Measurements from ENCODE around the gene GNG14.
"Not testable (repeated sequence)": the region's sequence is repeated elsewhere in the genome, so short reads cannot be mapped to it uniquely, and the experiment has no call there.

GNG14 gene

DNA sequence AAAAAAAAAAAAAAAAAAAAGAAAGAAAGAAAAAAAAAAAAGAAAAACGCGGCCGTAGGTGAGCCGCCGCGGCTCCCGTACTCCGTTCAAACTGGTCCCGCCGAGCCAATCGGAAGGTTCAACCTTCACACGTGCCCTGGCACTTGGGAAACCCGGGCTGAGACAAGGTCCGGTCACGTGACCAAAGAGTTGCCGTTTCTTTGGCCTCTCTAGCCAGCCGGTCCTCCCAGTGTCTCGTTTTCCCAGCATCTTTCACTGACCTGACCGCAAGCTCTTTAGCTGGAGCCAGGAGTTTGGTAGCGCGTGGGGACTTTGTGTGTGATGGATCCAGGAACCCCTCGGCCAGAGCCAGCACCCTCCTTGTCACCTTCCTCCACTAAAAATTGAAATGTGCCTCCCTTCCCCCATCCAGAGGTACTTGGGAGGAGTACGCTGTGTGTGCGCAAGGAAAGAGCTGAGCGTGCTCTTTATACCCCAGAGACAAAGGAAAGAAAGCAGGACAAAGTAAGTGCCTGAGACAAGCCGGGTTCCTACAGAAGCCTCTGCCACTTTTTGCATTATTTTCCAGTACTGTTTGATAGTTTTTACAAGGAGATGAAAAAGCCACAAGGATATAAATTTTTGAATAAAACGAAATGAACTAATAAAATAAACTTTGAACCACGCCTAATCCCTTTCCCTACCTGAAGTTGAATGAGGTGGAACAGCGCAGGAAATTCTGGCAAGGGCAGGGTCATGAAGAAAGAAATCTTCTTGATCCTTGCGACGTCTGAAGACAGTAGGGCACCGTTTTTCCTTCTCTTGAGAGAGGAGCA lies 35.0 kb downstream of the GNG14 start:
- peak overlapping the region; percentile 92 for H3K27ac ChIP-seq
- TF ChIP-seq ZFX (IDR thresholded peaks at IDR 0.05) = no peak
- TF ChIP-seq, protein P1, sequence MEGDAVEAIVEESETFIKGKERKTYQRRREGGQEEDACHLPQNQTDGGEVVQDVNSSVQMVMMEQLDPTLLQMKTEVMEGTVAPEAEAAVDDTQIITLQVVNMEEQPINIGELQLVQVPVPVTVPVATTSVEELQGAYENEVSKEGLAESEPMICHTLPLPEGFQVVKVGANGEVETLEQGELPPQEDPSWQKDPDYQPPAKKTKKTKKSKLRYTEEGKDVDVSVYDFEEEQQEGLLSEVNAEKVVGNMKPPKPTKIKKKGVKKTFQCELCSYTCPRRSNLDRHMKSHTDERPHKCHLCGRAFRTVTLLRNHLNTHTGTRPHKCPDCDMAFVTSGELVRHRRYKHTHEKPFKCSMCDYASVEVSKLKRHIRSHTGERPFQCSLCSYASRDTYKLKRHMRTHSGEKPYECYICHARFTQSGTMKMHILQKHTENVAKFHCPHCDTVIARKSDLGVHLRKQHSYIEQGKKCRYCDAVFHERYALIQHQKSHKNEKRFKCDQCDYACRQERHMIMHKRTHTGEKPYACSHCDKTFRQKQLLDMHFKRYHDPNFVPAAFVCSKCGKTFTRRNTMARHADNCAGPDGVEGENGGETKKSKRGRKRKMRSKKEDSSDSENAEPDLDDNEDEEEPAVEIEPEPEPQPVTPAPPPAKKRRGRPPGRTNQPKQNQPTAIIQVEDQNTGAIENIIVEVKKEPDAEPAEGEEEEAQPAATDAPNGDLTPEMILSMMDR (conservative IDR thresholded peaks at IDR 0.05) = no peak

DNA sequence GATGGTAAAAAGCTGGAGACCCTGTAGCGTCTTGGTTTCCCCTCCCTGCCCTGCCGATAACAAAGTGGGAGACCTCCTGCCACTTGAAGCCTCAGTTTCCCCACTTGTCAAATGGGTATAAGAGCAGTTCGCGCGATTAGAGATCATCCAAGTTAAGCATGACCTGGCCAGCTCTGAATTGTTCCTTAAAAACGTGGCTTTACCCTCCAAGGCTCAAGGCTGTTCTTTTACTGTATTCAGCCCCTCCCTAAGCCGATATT lies 35.5 kb downstream of the GNG14 start:
- TF ChIP-seq ZFX (IDR thresholded peaks at IDR 0.05) = no peak
- TF ChIP-seq, protein P1 (conservative IDR thresholded peaks at IDR 0.05) = no peak
- peak overlapping the region; percentile 92 for H3K27ac ChIP-seq

DNA sequence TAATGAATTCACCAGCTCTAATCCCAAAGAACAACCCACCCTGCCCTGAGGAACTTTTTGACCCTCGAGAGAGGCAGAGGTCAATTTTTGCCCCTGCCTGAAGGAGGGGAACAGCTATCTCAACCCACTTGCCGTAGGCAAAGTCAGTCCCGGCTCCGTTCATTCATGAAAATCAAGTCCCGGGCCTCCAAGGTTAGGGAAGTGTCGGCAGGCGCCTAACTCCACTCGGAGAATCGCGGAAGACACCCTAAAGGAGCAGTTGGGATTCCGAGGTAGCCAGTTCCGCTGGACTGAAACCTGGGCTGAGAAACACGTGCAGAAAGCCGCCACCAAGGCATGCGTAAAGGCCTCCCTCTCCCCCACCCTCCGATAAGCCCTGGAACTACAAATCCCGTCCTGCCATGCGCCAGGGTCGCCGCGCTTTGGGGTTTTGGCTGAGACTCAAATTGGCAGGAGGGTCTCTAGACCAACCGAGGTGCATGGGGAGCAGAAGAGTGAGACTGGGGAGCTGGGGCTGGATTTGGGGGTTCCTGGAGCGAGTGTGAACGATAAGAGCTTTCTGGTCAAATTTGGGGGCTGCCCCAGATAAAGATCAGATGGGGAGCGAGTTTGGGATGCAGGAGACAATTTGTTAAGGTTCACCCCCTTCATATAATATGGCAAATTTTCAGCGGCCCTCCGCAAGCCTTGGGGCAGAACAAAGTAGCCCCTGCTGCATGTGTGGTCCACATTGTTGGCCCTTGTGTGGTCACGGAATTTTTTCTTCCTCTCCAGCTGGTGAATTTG lies 36.0 kb downstream of the GNG14 start, which contains the start of gene TNPO2:
TSS of gene TNPO2 (minus strand) at position 292 of the 786 bp plus-strand sequence. CDS start 2,955 bp downstream, outside the sequence.
- H3K27ac ChIP-seq = peak within 1 kb of the TSS; percentile 92
- TF ChIP-seq, protein P1 (conservative IDR thresholded peaks at IDR 0.05) = no peak
- TF ChIP-seq ZFX (IDR thresholded peaks at IDR 0.05) = peak; percentile 34; the same call in 1 of the 2 replicates

DNA sequence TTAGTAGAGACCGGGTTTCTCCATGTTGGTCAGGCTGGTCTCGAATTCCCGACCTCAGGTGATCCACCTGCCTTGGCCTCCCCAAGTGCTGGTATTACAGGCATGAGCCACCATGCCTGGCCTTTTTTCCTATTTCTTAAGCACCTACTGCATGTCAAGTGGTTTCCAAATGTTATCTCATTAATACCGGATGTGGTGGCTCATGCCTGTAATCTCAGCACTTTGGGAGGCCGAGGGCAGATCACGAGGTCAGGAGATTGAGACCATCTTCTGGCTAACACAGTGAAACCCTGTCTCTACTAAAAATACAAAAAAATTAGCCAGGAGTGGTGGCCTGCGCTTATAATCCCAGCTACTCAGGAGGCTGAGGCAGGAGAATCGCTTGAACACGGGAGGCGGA lies 37.8 kb downstream of the GNG14 start:
- H3K27ac ChIP-seq = not testable (repeated sequence)

DNA sequence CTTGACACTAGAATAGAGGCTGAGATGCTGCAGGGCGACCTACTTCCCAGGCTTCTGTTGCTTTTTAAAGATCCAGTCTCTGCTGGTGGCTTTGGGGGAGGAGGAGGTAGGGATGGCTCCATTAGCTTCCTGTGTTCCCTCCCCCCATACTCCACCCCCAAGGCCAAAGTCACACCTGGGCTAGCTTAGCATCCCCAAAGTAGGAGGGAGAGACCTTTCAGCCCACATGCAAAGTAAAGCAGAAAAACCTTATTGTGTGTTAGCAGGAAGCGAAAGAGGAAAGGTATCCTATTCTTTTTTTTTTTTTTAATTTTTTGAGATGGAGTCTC lies 39.2 kb downstream of the GNG14 start:
- no peak overlapping the region for H3K27ac ChIP-seq
- TF ChIP-seq, protein P1 (conservative IDR thresholded peaks at IDR 0.05) = no peak
- TF ChIP-seq ZFX (IDR thresholded peaks at IDR 0.05) = no peak

DNA sequence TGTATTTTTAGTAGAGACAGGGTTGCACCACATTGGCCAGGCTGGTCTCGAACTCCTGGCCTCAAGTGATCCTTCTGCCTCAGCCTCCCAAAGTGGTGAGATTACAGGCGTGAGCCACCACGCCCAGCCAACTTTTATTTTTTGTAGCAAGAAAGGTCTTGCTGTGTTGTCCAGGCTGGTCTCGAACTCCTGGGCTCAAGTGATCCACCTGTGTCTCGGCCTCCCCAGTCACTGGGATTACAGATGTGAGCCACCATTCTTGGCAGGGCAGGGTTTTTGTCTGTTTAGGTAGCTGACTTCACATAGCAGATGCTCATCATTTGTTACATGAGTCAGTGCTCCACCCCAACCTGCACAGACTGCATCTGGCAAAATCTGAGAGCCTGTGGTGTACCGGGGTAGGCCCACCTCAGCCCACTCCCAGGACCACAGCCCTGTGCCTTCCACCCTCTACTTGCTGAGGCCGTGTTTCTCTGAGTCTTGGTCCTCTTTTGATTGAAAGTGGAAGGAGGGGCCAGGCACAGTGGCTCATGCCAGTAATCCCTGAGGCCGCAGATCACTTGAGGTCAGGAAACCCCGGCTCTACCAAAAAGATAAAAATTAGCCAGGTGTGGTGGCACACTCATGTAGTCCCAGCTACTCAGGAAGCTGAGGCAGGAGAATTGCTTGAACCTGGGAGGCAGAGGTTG lies 40.1 kb downstream of the GNG14 start:
- no peak for TF ChIP-seq ZFX (IDR thresholded peaks at IDR 0.05)
- TF ChIP-seq, protein P1 (conservative IDR thresholded peaks at IDR 0.05) = no peak
- H3K27ac ChIP-seq = no peak overlapping the region

DNA sequence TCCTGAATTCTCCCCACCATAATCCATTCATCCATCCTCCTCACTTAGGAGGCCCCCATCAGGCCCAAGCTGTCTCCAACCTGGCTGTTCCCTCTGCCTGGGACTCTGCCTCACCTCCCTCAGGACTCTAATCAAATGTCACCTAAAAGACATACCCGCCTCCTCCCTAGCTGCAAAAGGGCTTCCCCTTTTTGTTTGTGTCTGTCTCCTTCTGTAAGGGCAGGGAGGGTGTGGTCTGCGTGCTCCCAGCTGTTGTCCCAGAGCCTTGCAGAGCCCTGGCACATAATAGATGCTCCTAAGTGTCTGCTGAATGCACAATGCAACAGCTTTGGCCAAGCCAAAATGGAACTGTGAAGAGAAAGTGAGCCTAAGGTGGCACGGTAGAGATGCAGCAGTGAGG lies 42.3 kb downstream of the GNG14 start:
- H3K27ac ChIP-seq = no peak overlapping the region
- no peak for TF ChIP-seq ZFX (IDR thresholded peaks at IDR 0.05)

DNA sequence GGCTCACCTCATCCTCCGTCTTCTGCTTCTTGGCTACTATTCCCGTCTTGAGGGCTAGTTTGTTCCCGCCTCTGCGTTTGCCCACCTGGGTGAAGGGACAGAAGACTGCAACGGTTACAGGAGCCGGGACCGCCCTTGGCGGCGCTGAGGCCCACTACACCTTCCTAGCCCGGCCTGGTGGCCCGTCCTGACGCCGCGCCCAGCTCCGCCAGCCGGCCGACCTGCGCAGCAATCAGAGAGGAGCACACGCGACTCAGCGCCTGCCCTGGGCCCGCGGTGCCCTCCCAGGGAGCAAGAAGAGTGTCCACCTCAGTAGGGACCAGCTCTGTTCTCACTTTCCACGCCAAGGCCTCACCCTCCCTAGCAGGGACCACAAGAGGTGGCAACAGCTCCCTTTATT lies 43.5 kb downstream of the GNG14 start:
- no peak for TF ChIP-seq ZFX (IDR thresholded peaks at IDR 0.05)
- TF ChIP-seq, protein P1 (conservative IDR thresholded peaks at IDR 0.05) = no peak

More for the DNA sequence above, 43.5 kb downstream of the GNG14 start:
- no peak overlapping the region for H3K27ac ChIP-seq

Measured in C4-2B (cell line).